NCI-H2196 treated with DMSO at 0.1 percent for 48 hours (cell line): ENCODE data around the gene UBL4A.

ENCODE experiments used
- DNase-seq: peaks from one replicate; lab custom pipeline; 2025; ENCODE audit not compliant: unreplicated experiment; lab: John Stamatoyannopoulos, UW

Gene UBL4A

DNA sequence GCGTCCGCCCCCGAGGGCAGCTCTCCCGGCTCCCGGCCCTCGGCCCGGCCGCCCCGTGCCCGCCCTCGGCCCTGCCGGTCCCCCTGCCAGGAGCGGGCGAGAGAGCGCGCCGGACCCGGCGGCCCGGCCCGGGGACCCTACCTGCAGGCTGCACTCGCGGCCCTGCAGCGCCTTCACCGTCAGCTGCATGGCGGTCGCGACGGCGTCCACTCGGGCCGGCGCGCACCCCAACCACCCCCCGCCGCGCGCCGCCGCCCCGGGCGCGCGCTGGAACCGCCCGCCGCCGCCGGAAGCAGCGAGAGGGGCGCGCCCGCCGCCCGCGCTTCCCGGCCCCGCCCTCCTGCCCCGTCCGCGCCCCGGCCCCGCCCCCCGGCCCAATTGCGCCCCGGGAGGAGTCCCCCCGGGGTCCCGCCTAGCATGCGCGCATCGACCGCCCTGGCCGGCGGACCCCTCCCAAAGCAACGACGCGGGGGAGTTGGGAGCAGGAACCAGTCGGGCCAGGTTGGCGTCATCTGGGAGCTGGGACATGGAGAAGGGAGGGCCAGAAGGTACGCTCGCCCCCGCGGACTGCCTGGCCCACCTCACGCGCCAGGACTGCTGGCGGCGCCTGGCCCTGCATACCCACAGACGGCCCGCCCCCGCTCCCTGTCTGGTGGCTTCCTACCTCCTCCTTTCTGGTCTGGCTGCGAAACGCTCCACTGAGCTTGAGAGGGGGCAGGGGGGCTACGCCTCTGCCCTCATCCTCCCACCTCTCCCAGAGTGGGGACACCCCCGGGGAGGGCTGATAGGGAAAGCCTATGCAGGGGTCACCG lies at the start of gene UBL4A:
TSS of gene UBL4A (minus strand) at position 220 of the 812 bp plus-strand sequence. CDS start at position 189, 31 bp downstream.
- peak; percentile 18 for DNase-seq

DNA sequence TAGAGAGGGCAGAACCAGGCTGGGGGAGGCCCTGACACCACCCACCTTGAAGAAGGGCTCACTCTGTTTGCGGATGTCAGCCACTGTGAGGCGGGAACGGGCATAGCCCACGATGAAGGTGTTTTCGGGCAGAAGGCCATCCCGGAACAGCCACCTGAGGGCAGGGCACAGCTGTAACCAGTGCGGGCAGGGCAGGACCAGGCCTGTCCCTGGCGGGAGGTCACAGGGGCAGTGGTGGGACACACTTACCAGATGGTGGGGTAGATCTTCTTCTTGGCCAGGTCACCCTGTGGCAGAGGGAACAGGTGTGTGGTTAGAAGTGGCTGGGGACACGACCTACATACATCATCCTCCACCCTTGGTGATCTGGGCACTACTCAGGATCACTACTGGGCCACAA lies 49.5 kb upstream of the UBL4A start:
- DNase-seq: no peak

GRCh38 chrX:154534526-154535322 lies 48.3 kb upstream of the UBL4A start:
- peak; percentile 22 for DNase-seq

DNA sequence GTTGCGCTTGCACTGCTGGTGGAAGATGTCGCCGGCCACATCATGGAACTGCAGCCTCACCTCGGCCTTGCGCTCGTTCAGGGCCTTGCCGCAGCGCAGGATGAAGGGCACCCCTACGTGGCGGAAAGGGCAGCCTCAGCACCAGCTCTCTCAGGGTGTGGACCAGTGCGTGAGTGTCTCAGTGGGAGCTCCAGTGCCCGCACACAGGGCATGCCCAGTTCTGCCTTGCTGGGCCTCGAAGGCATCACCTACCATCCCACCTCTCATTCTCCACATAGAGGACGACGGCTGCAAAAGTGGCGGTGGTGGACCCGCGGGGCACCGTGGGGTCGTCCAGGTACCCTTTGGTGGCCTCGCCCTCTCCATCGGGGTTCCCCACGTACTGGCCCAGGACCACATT lies 46.3 kb upstream of the UBL4A start:
- no peak for DNase-seq

GRCh38 chrX:154531626-154532025 lies 45.2 kb upstream of the UBL4A start:
- no peak for DNase-seq

- DNase-seq: no peak
These were observed 43.9 kb upstream of the UBL4A start for GRCh38 chrX:154530286-154530685.

GRCh38 chrX:154529206-154529612 lies 42.8 kb upstream of the UBL4A start:
- DNase-seq: no peak

DNA sequence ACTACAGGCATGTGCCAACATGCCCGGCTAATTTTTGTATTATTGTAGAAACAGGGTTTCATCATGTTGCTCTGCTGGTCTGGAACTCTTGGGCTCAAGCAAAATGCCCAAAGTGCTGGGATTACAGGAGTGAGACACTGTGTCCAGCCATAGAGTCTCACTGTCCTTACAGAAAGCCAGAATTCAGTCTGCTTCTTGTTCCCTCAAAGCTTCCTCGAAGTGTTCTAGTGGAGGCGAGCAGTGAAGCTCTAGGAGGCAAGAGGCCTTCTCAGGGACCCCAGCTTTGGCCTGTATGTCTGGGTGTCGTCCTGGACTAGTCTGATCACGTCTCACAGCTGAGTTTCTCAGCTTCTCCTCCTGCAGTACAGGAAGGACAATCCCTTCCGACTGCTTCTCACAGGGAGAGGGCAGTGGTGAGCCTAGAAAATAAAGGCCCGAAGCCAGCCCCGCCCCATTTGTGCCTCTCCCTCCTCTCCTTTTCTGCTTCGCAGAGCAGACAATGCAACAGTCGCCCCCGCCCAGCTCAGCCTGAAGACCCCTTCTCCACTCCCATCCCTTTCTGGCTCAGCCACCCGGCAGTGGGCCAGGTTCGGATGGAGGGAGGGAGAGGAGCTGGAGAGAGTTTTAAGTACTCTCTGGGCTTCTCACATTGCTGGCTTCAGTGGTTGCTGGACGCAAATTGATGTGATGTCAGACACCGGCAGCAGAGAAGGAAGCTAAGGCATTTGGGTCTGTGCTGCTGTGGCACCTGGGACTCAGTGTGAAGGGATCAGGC lies 40.7 kb upstream of the UBL4A start:
- DNase-seq: peak; percentile 50

DNA sequence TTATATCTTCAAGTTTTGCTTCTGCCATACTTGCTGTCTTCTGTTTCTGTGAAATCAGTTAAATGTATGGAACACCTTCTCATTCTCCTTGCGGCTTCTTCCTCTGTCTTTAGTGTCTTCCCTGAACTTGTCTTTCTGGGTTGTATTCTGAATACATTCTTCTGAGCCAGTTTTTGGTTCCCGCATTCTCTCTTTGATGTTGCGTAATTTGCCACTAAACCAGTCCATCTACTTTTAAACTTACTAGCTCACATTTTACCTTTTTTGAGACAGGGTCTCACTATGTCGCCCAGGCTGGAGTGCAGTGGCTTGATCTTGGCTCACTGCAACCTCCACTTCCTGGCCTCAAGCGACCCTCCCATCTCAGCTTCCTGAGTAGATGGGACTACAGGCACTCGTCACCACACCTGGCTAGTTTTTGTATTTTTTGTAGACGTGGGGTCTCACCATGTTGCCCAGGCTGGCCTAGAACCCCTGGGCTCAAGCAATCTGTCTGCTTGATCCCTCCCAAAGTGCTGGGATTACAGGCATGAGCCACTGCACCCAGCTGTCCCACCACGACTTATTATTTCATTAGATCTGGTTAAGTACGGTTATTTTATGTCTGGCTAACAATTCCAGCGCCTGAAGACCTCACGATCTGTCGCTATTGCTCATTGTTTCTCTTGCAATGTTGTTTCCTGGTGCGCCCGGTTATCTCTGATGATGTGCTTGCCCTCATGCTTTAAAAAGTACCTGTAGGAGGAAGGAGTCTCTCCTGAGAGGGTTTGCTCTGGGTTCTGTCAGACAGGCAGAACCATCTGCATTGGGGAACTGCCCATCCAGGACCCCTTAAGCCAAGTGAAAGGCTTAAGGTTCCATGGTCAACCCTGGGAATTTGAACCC lies 39.4 kb upstream of the UBL4A start:
- DNase-seq: no peak

DNA sequence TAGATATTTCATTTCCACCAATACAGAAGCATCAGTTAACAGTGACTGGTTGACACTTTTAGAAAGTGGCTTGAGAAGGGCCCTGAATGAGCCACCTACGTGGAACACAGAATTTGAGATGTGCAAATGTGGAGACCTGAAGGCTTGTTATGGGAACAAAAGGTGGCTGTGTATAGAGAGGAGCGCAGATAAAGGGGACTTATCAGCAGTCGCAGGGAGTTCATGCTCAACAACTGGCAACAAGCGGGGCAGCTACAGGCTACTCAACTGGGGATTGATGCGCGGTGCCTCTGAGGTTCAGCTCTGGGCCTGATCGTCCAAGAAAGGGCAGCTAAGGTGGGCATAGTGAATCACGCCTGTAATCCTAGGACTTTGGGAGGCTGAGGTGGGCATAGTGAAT lies 33.0 kb upstream of the UBL4A start:
- DNase-seq: no peak

GRCh38 chrX:154517101-154517781 lies 30.8 kb upstream of the UBL4A start:
- DNase-seq: no peak

DNA sequence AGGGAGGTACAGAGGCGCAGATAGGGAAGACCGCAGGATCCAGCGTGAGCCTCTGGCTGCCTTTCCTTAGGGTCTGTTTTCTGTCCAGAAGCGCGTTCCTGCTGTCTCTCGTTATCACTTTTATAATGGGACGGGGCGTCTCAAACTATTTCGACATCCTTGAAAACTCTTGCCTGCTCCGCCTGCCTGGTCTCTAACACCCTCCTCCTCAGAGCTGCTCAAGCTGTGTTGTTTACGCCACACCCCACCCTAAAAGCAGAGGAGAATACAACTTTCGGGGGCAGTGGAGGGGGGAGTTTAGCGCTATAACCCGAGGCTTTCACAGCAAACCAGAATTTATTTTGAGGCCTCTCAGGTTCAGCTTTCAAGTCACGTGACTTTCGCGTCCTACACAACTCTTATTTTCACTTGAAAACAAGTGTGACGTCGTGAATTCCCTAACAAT lies 30.3 kb upstream of the UBL4A start:
- no peak for DNase-seq

DNA sequence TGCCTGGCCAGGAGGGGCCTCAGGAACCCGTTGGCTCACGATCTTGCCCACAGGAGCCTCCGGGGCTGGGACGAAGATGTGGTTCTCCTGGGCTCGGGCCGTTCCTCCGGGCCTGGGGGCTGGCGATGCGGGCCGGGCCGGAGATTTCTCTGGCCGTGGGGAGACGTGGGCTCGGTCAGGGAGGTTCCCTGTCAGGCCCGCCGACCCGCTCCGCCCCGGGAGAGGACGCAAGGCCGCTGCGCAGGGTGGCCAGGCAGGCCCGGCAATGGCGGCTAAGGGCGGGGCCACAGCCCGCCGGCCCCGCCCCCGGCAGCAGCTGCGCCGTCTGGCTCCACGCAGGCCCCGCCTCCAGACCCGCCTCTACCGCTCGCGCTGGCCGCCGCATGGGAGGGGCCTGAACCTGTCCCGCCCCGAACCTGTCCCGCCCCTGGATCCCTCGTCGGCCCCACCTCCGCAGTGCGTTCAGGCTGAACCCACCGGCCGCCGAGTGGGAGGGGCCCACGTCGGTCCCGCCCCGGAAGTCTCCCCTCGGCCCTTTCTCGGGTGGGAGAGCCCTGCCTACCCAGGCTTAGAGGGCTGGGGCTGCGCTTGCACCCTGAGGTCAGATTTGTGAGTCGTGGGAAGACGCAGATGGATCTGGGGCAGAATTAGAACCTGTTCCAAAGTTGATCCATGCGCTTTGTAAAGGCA lies 29.7 kb upstream of the UBL4A start, which contains the start of gene FAM3A:
TSS of gene FAM3A (minus strand) at position 267 of the 690 bp plus-strand sequence. CDS start 460 bp downstream, outside the sequence.
- DNase-seq: peak; percentile 57

GRCh38 chrX:154515090-154515965 lies 28.9 kb upstream of the UBL4A start:
- no peak for DNase-seq

GRCh38 chrX:154513716-154514115 lies 27.3 kb upstream of the UBL4A start:
- no peak for DNase-seq

DNA sequence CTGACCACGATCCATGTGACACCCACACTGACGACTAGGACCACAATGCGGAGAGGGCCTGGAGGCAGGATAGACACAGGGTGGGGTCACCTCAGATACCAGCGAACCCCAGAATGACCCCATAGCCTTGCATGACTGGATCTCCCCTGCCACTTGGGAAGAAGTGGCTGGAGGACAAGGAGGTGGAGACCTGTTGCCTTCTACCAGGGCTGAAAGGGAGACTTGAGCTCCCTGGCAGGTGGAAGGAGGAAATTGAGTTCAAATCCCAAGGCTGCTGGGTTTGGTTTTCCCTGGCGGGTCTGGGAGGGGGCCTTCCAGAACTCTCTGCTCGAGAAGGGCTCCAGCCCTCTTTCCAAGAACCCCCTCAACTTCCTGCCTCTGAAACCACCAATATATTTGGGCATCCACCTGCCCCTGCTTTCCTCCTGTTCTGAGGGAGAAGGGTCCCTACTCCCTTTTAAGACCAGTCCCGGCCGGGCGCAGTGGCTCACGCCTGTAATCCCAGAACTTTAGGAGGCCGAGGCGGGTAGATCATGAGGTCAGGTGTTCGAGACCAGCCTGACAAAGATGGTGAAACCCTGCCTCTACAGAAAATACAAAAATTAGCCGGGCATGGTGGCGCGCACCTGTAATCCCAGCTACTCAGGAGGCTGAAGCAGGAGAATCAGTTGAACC lies 26.6 kb upstream of the UBL4A start:
- no peak for DNase-seq

- DNase-seq: no peak
These were observed 25.3 kb upstream of the UBL4A start for GRCh38 chrX:154511761-154512160.

DNA sequence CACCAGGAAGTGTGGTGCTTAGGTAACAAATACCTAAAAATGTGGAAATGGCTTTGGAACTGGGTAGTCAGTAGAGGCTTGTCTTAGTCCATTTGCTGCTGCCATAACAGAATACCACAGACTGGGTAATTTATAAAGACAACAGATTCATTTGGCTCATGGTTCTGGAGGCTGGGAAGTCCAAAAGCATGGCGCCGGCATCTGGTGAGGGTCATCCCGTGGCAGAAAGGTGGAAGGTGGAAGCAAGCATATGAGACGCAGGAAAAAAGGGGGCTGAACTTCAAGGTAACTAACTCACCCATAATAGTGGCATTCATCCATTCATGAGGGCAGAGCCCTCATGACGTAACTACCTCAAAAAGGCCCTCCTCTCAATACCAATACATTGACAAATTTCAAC lies 23.0 kb upstream of the UBL4A start:
- DNase-seq: no peak
